ELF-1 (cell line): ENCODE results near the gene KAZN.

Experiments used
- DNase-seq: peaks from one replicate; pipeline ENCODE4 v3.0.0-alpha.2; 2016; ENCODE audit warnings: low read depth, low spot score

Gene KAZN

DNA sequence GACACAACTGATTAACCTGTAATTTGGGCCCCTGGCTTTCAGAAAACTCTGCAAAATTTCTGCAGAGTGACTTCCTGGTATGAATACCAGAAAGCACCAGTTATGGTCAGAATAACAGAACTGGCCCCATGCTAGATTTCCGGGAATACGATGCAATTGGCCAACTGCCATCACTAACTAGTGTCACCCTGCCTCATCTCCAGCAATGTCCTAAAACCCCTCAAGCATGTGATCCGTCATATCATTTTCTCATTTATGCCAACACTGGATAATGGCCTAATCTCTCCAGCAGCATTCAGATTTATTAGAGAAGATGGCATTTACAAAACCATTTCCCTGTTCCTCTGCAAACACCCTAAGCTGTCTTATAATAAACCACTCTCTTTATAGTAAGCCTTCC, 15.4 kb downstream of the KAZN start:
- DNase-seq: no peak

DNA sequence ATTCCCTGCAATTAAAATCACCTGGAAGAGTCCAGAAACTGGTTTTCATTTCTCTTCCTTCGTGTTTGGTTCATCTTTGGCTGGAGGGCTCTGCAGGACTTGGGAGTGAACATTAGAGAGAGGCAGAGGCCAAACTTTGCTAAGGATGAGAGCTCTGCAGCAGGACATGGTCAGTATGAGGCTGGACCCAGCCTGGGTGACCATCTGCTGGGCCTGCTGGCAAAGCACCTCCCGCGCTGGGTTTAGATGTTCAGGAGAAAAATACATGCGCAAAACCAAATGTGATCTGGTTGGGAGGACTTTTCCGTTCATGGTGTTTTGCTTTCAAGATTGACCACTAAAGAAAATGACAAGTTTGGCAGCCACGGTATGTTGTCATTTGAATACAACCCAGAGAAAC, 15.9 kb downstream of the KAZN start:
- DNase-seq: no peak

DNA sequence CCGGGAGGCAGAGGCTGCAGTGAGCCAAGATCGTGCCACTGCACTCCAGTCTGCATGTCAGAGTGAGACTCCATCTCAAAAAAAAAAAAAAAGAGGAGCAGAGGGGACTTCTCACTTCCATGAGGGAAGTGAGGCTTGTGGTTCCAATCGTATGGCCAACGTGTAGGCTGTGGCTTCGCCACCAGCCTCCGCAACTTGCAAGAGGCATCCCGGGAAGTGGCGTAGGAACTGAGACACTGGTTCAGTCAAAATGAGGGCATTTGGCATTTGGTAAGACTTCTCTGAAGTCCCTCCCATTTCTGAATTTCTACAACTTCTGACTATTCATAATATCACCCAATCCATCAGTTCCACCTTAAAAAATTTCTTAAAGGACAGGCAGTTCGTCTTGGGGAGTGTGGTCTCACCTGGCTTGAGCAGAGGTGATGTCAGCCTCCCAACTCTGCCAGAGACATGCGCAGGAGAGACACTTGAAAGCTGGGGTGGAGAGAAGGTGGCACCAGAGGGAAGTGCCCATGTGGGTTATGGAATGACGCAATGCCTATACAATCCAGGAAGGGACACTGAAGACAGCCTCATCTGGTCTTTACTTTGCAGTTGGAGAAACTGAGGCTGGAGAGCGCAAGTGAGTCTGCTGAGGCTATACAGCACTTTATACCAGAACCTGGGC, 17.2 kb downstream of the KAZN start:
- no peak for DNase-seq

DNA sequence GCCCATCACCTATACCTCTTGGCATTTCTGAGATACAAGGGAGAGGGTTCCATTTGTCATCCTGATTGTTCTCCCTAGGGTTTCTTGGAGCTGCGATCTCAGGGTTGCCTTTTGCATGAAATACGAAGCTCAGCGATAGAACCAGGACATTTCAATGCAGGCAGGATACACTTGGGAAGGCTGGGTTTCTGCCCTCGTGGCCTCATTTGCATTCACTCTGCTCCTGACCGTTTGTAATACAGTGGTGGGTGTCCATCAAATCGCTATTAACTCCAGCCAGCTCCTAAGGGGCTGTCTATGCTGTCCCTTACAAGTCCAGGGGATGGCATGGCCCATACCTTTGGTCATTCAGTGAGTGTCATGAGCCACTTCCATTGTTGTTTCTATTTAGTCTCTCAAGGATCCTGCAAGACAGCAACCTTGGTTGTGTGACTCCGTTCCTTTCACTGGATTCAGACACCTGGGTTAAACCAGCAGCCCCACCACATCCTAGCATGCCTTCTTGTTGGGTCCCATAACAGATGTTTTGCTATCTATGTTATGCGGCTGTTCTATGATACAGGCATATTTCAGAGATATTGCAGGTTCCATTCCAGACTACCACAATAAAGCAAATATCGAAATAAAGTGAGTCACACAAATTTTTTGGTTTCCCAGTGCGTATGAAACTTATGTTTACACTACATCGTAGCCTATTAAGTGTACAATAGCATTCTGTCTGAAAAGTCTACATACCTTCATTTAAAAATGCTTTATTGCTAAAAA, 18.3 kb downstream of the KAZN start:
- DNase-seq: no peak

DNA sequence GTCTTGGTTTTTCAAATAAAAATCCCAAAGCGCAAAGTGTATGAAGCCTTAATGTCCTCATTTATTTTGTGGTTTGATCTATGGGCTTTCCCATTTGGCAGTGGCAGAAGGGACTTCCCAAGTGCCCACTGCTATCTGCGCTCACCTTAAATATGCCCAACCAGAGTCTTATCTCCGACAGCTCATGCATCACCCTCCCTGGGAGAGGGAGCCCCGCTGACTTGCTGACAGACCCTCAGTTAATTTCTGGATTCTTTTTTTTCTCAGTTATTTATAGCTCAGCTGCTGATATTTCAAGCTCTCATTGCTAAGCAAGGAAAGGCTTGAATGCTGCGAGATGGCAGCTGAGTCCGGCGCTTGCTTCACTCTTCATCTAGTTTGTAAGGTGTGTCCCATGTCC, 19.3 kb downstream of the KAZN start:
- no peak for DNase-seq

DNA sequence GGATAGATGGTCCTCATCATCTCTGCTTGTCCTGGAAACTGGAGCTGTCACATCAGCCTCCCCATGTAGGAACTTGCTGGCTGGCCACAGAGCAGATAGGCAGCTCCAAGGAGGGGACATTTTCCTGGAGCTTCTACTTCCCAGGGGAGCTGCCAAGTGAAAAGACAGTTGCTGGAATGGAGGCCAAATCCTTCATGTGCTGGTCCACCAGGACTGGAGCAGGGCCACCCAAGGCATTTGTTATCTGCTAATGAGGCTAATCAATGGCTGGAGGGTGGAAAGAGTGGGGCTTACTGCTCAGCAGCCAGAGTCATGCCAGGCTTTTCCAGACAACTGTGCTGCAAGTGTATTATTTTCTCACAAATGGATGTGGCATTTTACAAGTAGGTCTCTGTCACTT, 22.5 kb downstream of the KAZN start:
- DNase-seq: no peak

DNA sequence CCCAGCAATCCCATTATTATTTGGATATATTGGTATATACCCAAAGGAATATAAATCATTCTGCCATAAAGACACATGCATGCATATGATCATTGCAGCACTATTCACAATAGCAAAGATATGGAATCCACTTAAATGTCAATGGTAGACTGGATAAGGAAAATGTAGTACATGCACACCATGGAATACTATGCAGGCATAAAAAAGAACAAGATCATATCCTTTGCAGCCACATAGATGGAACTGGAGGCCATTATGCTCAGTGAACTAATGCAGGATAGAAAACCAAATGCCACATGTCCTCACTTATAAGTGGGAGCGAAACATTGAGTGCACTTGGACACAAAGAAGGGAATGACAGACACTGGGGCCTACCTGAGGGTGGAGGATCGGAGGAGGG, 24.6 kb downstream of the KAZN start:
- no peak for DNase-seq

DNA sequence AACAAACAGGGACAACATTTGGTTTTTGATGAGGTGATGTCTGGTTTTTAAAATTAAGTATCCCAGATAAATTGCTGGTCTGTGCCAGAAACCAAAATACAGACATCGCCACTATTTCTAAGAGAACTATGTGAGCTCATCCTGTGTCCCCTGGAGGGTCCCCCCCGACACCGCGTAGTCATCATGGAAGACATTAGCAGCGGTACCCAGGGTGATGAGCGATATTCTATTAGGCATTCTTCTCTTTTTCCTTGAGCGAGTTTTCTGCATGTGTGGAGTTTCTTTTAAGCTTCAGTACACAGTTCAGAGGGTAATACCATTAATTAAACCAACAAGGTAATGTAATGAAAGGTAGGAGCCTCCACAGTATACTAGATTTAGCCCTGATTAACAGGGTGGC, 26.5 kb downstream of the KAZN start:
- no peak for DNase-seq

DNA sequence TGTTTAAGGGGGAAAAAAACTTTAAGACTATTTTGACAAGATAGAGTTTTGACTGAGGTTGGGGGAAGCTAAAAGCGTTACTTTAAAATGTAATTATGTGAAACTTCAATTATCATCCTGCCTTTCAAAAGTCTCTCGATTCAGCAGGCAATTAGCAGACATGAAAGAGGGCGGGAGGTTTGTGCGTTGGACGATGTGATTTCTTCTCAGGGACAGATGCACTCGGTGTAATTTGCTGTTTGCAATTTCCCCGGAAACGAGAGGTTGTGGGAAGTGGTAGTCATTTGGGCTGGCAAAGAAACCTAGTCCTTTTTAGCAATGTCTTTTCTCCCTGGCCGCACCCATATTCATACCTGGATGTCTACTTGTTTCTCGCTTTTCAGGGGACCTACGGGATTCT, 27.1 kb downstream of the KAZN start:
- no peak for DNase-seq

DNA sequence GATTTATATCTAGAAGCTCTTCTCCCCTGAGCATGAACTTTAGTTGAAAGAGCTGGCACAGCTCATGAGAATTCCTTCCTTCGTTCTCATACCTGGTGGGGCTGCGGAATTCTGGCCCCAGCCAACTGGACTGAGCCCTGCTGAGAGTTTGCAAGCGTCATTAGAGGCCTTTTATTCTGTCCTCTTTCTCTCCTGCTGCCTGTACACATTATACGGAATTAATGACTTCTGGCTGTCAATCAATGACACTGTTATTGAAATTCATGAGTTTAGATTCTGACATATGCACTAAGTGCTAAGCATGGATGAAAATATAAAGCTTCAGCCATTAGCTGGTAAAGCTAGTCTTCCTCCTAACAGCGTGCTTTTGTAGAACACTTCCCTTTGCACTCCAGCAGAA, 27.5 kb downstream of the KAZN start:
- no peak for DNase-seq

DNA sequence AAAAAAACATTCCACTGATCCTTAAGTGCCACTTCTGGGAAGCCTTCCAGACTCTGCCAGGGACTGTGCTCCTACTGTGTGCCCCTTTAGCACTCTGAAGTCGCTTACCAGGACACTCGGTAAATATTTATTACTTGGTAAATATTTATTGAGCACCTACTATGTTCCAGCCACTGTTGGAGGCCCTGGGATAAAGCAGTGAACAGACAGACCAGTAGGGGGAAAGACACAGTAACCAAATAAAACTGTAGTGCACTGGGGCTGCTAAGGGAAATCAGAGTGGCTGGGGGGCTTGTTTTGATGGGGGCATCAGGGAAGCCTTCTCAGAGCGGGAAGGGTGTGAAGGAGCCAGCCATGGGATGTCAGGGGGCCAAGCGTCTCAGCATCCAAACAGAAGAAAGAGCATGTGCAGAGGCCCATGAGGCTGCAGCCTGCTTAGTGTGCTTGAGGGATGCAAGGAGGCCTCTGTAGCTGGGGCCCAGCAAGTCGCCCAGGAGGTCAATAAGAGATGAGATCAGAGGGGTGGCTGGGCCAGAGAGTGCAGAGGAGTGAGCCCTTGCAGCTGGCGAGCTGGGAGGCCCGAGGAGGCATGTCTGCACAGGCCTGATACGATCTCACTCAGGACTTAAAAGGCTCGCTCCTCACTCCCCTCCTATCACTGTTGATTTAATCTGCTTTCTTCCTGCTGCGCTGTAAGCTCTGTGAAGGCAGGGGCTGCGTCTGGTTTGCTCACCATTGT, 28.6 kb downstream of the KAZN start:
- DNase-seq: peak; percentile 93

DNA sequence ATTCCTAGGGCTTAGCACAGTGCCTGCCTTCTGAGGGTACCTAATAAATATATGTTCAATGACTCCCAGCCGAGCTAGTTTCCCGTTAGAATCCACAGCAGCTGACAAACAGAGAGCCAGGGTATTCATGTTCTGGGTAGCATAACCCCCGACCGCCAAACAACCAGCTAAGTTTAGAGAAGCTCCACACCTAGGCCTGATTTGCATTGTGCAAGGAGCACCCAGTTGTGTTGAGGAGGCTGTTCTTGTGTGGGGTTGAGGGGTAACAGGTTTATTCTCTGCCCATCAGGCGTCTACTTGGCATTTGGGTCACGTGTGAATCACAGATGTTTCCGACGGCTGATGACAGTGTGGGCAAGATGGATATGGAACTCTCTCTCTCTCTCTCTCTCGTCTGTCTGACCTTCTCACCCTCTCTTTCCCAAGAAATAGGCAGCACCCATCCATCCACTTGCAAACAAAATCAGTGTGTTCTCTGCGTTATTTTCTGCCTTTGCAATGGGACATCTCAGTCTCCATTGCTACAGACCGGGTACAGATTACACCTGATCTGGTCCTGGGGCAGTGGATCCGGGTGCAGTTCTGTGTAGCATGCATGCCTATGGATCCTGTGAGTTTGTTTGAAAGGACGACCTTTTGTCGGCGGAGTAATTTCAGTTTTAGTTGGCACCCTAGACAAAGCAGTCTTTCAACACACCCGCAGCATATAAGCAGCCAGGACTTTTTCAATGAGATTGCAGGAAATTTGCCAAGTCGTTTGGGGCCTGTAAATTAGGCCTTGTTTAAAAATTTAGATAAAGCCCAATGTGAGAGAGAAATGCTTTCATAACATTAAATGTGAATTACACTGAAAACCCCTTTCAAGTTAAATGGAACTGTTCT, 29.4 kb downstream of the KAZN start:
- DNase-seq: no peak

DNA sequence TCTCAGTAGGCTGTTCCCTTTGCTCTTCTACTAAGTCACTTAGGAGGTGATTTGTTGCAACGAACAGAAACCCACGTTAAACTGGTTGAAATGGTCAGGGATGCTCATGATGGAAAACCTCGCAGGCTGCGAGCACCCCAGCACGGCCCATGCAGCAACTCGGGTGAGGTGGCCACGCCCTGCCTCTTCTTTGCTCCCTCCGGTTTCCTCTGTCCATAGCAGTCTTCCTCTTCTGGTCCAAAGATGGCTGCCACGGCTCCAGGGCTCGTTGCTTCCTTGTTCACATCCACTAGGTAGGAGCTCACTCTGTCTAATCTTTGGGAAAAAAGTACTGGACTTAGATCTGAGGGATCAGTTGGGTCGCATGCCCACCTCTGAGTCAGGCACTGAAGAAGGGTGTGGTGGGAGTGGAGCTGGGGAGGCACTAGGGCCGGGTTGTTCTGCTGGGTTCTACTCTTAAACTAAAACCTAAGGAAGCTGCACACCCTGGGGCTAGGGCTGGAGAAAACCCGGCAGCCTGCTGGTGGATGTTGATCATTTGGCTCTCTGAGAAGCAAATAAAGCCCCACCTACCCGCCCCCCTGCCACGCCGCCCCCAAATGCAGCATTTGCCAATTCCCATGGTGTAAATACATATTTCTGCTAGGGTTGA, 31.0 kb downstream of the KAZN start:
- DNase-seq: no peak

DNA sequence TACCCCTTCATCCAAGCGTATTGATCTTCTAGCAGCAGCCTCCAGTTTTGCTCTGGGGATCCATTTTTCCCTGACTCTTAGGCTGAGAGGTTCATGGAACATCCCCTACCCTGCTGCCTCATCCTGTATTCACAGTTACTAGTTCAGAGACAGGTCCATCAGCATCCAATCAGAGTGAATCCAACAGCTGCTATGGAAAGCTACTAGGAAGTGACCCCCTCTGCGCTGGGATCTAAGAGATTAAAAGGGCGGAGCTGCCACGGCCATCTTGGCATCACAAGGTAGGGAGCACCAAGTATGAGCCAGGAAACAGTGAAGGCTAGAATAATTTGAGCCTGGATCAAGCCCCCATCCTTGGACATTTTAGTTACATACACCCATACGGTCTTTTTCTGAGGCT, 32.5 kb downstream of the KAZN start:
- no peak for DNase-seq

DNA sequence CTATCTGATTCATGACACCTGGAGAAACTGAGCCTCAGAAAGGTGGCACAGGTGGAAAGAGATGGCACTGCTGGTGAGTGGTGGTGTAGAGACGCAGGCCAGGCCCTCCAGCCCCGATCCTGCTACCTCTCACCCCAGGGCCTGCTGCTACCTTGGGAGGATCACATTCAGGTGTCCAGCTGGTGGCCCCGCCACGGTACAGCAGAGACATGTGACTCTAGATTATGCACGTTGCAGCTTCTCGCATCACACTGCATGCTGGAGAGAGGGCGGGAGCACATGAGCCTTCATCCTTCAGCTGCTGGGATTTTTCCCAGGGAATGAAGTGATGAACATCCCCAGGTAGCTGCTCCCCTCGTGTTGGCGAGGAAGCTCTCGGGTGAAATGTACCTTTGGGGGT, 32.9 kb downstream of the KAZN start:
- no peak for DNase-seq

DNA sequence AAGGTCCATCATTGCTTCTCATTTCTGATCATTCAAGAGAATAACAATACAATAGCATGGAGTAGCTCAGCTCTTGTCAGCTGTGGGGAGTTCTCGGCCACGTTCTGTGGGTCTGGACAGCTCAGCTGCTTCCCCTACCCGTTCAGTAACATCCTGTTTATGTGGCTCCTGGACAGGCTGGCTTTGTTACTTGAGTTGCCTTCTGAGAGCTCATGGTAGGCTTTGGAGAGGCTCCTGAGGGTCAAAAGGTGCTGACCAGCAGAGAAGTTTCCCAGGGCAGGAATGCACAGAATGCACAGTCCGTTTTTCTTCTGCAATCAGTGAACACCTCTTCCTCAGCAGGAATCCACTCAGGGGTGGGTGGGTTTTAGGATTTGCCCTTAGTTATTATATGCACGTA, 36.0 kb downstream of the KAZN start:
- peak; percentile 58 for DNase-seq

DNA sequence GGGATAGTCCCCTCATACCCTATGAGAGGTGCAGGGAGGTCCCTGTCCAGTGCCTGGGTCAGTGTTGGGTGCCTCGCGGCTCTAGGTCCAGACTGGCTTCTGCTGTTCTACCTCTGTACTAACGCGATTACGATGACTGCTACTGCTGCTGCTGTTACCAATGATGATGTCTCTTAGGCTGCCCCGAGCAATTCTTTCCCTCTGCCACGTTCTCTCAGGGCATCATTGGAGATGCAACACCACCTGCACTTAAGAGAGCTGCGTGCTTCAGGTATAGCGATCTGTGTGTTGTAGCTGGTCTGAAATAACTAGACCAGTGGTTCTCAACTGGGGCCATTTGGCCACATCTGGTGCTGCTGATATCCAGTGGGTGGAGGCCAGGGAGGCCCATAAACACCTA, 36.9 kb downstream of the KAZN start:
- DNase-seq: no peak

DNA sequence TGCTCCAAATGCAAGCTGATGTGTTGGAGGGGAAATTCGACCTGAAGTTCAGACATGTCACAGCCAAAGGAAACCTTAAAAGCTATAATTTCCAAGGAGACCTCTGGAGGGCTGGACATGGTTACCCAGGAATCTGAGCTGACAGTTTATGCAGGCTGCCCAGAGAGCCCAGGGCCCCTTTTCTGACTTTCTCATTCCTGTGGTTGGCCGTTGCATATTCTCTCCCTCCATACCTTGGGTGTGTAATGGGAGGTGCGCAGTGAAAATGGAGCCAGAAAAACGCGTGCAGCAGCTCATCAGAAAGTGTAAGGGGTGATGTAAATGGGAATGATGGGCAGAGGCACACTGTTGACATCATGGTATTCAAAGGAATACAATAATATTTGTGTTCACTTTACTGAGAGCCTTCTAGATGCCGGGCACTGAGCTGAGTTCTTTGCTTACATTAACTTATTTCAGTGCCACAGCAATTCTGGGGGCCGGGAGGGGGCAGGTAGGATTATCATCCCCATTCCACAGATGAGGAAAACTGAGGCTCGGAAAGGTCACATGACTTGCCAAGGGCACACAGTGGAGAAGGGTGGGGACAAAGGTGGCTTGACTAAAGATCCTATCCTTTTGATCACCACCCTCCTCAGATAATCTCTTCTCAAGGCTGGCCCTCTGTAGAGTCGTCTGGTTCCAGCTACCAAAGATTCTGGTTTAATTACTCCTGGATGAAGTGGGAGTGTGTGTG, 38.6 kb downstream of the KAZN start:
- DNase-seq: no peak

DNA sequence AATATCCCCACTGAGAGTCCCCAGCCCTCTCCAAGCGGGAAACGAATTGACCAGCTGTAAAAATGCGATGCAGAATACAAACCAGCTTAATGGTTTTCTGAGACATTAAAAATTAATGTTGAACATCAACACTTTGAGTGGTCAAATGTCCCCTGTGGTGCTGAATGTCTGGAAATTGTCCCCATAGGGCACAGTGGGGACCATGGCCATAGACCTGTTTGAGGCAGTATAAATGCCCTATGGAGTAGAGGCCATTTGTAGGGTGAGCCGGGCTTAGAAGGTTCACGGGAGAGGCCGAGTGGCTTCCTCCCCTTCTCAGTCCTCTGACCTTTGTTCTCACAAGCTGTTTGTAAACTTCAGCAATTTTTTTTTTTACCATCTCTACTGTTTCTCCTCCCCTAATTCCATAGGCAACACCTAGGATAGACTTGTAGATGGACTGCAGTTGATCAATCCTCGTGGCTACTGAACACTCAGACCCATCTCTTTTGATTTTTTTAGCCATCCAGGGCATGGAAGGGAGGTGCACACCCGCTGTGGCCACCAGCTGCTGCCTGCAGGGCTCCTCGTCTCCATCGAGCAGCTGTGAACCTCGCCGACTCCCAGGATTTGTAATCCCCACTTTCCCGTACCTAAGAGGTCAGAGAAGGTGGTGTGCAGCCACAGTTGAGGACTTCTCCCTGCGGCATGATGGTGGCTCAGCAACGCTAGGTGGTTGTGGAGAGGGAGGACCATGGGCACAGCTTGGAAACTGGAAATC, 41.0 kb downstream of the KAZN start:
- DNase-seq: no peak

DNA sequence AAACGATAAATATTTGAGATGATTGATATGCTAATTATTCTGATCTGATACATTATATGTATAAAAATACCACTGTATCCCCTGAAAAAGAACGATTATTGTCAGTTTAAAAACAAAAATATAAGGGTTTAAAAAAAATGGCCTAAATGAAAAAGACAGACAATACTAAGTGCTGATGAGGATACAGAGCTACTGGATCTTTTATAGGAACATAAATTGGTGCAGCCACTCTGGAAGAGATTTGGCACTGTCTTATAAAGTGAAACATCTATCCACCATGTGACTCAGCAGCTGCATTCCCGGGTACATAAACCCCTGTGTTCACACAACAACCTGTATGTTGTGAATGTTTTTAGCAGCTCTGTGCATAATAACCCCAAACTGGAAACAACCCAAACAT, 44.2 kb downstream of the KAZN start:
- no peak for DNase-seq
